GM18511 (cell line): Measurements from ENCODE around the gene RBP2.

Source experiments
- ATAC-seq: cut with Tn5 transposase; IDR thresholded peaks from one replicate; pipeline ENCODE4 v1.9.1; 2021; ENCODE audit warnings: mild to moderate bottlenecking, moderate library complexity; ENCODE audit not compliant: unreplicated experiment

The RBP2 gene

DNA sequence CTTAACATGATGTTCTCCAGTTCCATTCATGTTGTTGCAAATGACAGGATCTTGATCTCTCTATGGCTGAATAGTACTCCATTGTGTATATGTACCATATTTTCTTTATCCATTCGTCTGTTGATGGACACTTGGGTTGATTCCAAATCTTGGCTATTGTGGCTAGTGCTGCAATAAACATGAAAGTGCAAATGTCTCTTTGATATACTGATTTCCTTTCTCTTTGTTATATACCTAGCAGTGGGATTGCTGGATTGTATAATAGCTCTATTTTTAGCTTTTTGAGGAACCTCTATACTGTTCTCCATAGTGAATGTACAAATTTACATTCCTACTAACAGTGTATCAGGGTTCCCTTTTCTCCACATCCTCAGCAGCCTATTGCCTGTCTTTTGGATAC is 5.9 kb upstream of the RBP2 start:
- ATAC-seq = no peak

DNA sequence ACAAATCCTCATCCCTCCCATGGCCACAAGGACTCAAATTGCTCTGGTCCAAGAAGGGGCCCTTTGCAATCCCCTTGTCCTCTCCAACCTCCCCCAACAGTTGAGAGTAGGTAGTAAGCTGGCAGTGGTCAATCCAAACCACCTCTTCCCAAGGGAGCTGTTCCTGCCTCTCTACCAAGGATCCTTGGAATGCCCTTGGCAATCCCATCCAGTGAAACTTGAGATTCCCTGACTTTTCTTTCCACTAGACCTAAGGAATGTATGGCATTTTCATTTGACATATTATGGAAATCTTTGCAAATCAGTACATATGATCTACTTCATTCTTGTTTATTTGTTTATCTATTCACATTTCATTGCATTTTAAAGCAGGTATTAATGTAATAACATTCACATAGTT is 4.8 kb upstream of the RBP2 start:
- no peak for ATAC-seq

DNA sequence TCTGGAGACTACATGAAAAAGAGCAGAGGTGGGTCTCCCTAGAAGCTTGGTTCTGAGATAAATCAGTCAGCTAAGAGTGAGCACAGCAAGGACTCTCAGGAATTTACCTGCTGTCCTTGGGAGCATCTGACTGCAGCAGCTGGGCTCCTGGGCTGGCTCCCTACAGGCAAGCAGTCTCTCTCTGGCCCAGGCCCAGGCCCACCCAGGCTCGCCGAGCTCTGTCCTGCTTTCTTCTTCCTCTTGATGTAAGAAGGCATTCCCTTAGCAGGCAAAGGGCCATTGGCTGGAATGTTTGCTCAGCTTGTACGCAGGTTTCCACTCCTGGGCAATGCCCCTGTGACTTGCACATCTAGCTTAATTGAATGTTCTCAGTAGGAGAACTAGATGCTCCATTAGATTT is 4.3 kb upstream of the RBP2 start:
- ATAC-seq = no peak

DNA sequence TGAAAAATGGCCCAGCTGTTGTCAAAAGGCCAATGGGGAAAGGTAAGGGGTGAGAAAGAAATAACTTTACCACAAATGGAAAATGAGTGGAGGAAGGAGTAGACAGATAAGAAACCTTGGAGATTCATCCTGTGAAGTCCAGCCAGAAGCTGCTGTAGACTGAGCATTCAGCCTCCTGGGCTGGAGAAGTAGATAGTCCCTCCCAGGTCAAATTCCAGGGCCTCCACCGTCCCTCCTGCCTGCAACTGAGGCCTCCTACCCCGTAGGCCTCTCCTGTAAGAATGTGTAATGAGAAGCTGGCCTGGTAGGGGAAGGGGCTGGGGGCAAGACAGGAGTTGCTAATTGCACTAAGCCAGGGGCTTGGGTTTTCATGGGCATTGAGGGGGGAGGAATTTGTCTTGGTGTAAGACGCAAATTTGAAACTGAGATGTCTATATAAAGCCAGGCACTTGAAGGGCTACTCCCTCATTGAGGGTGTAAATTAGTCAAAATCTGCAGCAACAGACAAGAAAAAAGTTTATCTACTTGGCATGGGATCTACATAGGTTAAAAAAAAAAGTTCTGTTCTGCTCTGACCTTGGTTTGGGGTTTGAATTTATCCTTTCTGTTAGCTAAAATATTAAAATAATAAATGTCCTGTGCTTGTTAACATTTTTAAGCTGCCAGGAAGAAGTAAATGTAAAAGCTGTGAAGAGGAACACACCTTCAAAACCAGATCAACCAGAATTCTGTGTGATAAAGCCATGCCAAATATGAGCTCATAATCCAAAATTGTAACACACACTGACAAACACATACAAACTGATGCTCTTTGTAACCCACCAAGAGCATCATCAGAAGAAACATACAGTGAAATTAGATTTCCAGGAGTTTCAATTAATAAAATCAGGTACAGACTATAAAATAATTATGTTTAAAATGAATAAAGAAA is 1.7 kb upstream of the RBP2 start:
- ATAC-seq = no peak

DNA sequence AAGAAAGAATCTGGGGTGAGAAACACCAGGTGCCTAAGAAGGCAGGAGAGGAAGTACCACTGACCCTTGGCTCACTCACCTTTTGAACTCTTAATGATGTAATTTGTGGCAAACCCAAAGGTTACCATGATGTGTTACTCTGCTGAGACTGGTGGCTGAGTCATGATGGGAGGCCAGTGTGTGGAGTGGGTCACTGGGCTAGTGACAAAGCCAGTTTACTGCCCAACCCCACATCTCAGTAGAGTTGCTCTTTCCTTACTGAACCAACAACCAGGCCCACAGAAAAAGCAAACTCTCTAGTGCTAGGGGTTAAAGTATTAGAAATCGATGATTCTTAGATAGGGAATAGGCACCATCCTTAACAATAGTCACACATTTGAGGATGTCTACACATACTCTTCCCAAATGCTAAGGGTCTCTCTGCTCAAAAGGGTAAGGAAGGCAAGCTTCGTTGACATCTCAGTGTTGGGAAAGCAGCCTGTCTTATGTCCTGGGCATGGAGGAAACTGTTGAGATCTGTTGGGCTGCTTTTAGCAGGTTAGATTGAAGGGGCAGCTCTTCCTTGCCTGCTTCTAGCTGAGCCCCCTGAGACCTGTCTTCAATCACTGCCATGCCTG is 3.1 kb downstream of the RBP2 start:
- ATAC-seq = peak; percentile 49

DNA sequence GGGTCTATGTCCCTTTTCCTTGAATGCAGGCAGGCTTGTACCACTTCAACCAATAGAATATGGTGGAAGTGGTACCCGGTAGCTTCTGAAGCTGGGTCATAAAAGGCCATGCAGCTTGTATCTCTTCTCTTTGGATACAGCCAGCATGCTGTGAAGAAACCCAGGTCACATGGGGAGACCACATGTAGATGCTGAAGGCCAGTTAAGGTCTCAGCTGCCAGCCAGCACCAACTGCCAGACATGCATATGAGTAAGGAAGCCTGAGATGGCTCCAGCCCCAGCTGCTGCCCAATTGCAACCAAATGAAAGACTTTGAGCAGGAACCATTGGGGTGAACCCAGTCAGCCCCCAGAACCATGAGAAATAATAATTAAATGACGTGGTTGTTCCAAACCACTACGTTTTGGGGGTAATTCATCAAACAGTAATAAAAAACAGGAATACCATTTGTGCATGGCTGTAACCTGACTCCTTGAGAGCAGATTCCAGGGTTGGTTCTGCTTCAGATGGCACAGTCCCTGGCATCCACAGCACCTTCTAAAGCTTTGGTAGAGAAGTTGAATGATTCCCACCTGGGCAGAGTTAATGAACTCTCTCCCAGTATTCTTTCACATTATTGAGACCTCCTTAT is 3.8 kb downstream of the RBP2 start:
- no peak for ATAC-seq

DNA sequence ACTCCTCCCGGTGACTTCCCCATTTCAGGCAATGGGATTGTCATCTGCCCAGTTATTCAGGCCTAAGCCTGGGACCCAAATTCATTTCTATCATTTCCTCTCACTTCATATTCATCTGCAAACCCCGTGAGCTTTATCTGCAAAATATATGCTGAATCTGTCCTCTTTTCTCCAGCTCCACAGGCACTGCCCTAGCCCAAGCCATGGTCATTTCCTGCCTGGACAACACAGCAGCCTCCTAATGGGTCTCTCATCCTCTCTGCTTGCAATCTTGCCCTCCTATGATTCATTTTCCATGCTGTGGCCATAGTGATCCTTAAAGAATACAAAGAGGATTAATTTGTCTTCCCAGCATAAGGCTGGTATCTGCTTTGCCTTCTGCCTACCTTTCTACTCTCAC is 6.1 kb downstream of the RBP2 start:
- ATAC-seq = no peak

DNA sequence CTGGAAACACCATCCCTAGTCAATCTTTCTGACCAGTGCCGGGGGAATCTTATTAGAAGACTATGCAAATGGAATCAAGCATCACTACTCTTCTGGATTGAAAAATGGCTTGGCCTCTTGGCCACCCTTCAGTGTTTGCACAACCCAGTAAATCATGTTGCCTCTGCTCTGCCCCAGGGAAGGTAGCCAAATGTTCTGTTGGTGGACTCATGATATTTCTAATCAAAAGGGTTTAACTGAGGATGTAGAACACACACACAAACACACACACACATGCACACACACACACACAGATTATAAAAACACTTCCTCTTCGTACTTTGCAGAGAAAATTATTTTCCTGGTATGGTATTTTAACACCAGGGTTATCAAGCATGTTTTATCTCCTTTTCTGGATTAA is 7.9 kb downstream of the RBP2 start:
- no peak for ATAC-seq

DNA sequence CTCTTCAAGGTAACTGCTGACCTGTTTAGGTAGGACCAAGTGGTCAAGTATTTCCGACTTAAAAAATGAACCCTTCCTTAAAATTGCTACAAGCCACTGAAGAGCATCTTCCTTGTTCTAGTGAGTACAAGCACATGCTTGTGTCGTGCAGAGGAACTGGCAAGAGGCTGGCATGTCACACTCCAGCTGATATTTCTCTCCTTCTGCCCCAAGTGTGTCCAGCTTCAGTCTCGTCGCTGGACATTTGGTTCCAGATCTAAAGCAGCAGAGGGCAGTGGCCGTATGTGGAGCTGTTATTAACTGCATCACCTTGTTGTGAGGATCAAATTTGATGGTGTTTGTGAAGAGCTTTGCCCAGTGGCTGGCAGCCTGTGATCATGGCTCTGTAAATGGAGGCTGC is 10.0 kb downstream of the RBP2 start:
- no peak for ATAC-seq

DNA sequence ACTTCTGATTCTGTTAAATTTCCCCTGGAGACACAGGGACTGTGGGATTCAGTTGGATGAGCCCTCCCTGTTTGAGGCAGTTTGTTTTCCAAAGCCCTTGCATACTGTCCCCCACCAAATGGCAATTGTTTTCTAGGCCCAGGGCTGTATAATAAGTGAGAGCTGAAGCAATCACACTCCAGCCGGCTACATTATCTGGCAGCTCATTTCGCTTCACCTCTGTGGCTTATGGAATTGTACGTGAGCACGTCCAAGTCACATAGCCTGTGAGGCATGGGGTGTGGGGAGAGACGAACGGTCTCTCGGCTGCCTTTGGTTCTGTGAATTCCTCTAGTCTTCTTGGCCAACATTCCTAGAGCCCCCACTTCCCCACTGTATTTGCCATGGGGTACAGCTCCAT is 10.7 kb downstream of the RBP2 start:
- ATAC-seq = no peak

DNA sequence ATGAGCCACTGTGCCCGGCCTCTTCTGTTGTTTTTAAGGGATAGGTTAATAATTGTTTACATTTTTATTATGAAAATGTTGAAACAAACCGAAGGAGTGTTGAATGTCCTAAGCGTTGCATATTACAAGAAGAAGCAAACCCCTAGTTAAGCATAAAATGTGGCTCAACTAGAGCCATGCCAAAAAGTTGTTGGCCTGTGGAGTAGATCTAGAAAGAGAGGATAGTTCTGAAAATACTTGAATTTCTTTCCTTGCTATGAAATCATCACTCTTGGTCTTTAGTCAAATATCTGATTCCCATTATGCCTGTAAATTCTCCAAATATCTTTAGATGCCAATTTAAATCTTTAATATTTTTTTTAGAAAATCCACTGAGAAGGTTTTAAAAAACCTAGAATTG is 12.8 kb downstream of the RBP2 start:
- ATAC-seq = no peak

DNA sequence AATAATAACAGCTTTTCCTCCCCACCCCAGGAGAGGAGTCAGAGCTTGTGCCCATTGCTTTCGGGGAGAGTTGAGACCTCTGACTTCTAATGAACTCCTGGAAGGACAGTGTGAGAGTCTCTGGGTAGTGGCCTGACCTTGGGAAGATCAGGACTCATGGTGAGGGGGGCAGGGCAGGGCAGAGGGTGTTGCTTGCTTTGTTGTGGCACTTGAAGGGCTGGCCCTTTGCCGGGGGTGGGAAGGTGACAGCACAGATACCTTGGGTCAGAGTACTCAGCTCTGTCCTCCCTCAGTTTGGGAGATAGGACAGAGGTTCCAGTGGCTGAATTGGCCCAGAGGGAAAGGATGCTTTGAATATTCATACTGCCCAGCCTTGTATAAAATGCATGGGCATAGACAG is 15.8 kb downstream of the RBP2 start:
- no peak for ATAC-seq

DNA sequence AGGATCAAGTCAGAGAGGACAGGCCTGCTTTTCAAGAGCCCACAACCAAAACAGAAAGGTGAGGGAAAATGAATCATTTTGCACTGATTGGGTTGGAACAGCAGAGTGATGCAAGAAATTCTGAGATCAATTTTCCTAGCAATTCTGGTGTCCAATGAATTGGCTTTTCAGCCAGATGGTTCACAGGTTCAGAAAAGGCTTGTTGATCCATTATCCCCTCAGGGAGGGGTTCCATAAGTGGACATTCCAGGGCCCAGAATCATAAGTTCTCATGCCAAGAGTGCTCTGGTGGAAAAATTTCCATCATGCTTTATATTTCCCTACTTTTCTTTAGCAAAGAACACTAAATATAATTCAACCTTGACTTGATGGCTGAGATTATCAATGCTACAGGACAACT is 16.2 kb downstream of the RBP2 start:
- ATAC-seq = no peak

DNA sequence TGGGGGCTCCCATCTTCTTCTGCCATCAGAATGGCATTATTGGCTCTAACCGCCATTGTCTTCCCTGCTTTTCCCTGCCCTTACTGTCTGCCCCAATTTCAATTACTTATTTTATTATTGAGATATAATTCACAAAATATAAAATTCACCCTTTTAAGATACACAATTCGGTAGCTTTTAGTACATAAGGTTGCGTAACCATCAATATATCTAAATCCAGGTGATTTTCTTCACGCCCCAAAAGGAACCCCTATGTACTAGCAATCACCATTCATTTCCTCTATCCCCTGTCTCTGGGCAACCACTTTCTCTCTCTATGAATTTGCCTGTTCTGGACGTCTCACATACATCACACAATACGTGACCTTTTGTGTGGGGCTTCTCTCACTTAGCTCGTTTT is 18.0 kb downstream of the RBP2 start:
- ATAC-seq = no peak

DNA sequence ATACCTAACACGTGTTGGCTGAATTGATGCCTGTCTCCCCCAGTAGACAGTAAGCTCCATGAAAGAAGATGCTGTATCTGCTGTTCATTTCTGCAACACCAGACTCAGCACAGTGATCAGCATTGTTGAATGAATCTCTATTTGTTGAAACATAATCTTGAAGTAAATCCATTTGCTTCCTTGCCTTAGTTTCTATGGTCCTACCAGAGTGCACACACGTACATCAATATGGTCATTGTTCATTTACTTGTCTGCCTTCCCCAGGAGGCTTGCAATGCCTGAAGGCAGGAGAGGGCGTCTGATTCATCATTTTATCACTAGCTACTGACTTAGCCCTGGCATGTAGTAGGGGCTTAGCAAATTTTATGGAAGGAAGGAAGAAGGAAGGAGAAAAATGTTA is 19.2 kb downstream of the RBP2 start:
- ATAC-seq = no peak

DNA sequence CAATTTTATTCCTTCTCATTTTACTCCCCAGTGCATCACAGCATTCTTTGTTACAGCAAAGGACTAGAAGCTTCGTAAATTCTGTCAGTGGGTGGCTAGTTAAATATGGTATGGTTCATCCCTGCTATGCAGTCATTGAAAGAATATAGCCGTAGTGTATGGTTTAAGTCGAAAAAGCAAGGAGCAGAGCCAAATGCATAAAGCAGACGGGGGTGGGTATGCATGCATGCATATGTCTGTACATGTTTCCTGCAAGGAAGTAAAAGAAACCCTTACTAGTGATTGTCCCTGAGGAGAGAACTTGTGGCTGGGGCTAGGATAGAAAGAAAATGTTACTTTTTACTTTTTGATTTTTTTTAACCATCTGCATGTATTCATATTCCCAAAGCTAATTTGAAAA is 19.9 kb downstream of the RBP2 start:
- no peak for ATAC-seq

DNA sequence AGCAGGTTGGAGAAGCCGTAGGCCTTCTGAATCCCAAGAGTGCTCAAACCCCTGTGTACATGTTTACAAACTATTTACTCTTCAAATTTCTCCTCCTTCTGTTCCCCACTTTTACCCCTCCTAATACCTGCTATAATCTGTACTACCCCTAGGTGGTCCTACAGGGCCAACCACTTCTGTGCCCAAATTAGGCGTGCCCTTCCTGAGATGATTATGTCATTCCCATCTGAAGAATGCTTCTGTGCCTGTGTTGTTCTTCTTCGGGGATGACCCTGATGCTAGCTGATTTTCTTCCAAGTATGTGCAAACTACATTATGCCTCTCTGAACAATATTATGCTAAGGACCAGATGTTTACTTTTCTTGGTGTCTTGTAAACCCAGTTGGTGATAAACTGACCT is 20.5 kb downstream of the RBP2 start:
- no peak for ATAC-seq

DNA sequence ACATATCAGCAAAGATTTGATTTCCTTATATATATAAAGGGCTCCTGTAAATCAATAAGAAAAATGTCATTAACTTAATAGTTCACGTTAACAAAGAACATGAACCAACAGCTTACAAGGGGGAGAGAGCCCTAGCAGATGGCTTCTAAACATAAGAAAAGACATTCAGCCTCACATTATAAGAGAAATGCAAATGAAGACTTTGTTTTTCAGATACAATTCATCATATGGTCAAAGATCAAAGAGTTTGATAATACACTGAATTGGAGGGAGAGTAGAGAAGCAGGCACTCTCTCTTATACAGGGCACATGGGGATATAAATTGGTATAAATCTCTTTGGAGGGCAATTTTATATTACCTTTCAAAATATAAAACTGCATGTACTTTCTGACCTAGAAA is 21.1 kb downstream of the RBP2 start:
- ATAC-seq = no peak

DNA sequence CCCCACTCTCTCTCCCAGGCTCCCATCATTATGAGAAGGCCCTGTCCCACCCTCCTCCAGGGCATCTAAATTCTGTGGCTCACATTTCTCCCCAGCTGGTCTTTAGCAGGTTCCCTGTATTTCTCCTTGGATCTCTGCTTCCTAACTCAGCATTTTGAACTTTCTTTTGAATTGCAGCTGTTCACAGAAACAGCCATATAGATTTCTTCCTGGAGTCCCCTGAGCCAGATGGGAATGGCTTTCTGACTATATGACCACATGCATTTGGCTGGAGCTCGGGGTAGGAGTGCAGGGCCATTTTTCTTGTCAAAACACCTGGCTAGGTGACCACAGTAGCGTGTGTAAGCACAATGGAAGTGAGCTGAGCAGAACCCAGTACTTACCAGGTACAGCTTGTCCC is 22.0 kb downstream of the RBP2 start:
- ATAC-seq = no peak

DNA sequence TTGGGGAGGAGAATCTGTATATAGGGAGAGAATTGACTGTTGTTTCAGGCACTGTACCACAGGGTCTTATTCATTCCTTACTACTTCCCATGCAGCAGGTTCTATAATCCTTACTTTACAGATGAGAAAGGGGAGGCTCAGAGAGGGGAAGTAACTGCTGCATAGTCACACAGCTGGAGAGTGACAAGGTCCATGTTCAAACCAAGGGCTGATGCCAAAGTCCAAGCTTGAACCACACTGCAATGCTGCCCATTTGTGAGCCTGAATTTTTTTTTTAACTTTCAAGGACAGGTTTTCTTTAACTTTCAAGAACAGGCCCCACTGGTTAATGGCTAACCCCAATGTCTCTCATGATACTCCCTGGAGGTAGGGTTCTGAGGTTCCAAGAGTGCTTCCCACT is 26.2 kb downstream of the RBP2 start:
- no peak for ATAC-seq

DNA sequence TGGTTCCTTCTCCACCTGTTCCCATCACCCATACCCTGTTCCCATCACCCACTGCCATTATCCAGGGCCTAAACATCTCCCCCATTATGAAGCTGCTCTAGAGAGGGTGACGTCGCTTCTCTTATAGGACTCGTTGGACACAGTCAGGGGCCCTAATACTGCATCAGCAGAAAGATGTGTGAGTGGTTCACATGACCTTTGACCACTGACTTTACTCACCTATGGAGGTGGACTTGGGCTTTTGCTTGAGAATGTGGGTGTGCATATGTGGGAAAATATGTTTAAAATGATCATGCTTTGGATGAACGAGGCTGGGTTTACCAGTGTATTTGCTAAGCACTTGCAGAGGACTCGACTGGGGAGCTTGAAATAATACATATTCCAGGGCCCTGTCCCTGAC is 26.8 kb downstream of the RBP2 start:
- no peak for ATAC-seq

DNA sequence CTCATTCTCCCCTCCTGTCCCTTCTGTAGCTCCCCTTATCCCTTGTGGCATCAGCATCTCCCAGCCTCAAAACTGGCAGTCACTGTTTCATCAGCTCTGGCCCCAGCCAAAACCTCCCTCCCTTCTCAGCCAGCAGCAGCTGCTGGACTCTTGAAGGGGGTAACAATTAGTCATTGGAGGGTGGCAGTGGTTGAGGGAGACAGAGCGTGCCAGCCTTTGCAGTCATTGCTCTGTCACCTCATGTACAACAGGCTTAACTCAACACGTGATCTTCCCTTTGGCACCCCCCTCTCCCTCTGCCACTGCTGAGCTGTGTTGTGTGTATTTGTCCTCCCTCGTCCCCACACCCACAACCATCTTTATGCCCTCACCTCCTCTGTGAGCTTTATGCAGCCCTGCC is 28.2 kb downstream of the RBP2 start:
- ATAC-seq = no peak
